ENCODE results near the gene RASAL3. TPM values are rescaled to one million over a fixed set of nuclear protein-coding genes. Genes with fewer than 3 reads are reported as not detected.

RASAL3 gene
- 1 to 10 TPM; 2.5 to 3.9 (median 2.8) TPM for total RNA-seq

DNA sequence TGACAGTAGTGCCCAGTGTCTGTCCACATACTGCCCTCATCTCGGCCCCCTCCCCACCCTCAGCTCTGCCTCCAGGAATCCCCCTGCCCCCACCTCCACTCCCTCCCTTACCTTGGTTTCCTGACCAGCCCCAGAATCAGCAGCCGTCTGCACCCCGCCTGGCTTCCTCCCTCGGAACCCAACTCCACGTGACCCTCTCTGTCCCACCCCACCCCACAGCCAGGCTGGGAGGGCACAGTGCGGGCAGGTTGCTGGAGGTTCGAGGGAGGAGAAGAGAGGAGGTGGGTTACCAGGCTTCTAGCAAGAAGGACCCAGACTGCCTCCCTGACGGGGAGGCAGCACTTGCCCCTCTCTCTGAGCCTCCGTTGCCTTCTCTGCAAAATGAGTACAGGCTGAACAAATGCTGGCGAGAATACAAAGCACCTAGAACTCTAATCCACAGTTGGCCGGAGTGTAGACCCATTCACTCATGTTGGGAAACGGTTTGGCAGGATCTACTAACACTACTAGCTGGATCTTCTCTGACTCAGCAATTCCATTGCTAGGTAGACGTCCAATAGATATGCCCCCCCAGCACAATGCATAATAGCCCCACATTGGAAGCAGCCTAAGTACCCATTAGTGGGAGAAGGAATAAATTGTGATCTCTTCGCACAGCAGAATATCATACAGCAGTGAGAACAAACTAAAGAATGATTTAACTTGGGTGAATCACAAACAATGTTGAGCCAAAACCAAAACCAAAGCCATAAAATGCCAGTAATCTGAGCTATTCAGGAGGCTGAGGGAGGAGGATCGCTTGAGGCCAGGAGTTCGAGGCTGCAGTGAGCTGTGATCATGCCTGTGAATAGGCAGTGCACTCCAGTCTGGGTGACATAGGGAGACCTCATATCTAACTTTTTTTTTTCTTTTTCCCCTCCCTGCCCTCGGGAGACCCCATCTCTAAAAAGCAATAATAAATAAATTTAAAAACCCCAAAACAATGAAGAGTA, at the start of gene RASAL3:
Gene RASAL3, minus strand, starts transcription at position 151 of the 992 bp plus-strand sequence. CDS start 186 bp downstream, outside the sequence.
- peaks cover 0 to 83% (median 22%) of the 10 kb centered on the region in 4 donors for H3K27me3 ChIP-seq
- TF ChIP-seq EP300 (IDR thresholded peaks at IDR 0.05) (no peak), POLR2A (IDR thresholded peaks at IDR 0.05; ENCODE audit: low read depth) (no peak), POLR2AphosphoS5 (IDR thresholded peaks at IDR 0.05) (no peak)
- TF ChIP-seq, protein P1, sequence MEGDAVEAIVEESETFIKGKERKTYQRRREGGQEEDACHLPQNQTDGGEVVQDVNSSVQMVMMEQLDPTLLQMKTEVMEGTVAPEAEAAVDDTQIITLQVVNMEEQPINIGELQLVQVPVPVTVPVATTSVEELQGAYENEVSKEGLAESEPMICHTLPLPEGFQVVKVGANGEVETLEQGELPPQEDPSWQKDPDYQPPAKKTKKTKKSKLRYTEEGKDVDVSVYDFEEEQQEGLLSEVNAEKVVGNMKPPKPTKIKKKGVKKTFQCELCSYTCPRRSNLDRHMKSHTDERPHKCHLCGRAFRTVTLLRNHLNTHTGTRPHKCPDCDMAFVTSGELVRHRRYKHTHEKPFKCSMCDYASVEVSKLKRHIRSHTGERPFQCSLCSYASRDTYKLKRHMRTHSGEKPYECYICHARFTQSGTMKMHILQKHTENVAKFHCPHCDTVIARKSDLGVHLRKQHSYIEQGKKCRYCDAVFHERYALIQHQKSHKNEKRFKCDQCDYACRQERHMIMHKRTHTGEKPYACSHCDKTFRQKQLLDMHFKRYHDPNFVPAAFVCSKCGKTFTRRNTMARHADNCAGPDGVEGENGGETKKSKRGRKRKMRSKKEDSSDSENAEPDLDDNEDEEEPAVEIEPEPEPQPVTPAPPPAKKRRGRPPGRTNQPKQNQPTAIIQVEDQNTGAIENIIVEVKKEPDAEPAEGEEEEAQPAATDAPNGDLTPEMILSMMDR (IDR thresholded peaks at IDR 0.05), result no peak
- no peaks in the 10 kb centered on the region for H3K9me3 ChIP-seq
- H3K4me3 ChIP-seq, result peak within 1 kb of the TSS; percentile 39 to 56 (median 43)
- no peaks in the 10 kb centered on the region for H3K36me3 ChIP-seq
- peak within 1 kb of the TSS in 3 of 4 donors; percentile 39 to 47 (median 40) for H3K27ac ChIP-seq (replicated peaks in 1 of 4)
- intact Hi-C loops (cut with DNase I), result no loop called here
- DNase-seq (ENCODE audit: extremely low spot score), result no peak
- WGBS, result 28% methylated on average over 16 of the region's 17 CpGs
- peaks cover 5 to 11% (median 7%) of the 10 kb centered on the region in 4 donors for H3K4me1 ChIP-seq

DNA sequence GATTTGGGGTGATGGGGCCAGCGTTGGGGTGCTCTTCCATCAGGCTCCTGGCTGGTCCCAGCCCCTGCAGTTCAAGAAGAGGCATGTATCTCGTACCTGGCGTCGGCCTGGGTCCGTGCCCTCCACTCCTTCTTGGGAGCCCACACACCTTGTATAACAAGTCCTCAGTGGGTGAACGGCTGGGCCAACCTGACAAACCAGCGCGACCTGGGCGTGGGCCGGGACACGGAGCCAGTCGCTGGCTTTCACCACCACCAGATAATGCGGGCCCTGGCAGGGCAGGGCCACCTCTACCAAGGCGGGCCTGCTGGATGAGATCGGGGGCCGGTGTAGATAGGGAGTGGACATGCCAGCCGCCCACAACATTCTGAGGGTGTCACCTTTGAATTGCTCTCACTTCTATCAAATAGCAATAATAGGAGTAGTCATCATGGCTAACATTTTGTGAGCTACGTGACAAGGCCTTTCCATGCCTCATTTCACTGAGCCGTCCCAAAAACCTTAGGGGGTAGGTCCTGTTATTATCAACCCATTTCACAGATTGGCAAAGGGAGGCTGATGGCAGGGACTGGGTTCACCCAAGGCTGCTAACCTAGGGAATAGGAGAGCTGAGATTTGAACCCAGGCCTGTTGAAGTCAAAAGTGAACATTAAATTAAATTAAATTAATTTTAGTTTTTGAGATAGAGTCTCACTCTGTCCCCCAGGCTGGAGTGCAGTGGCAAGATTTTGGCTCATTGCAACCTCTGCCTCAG, 47.5 kb upstream of the RASAL3 start:
- H3K27me3 ChIP-seq, result peaks cover 0 to 58% (median 22%) of the 10 kb centered on the region in 4 donors
- no peak overlapping the region for H3K4me3 ChIP-seq
- H3K27ac ChIP-seq (replicated peaks in 1 of 4), result no peak overlapping the region
- H3K36me3 ChIP-seq, result no peaks in the 10 kb centered on the region
- peaks cover 5 to 13% (median 8%) of the 10 kb centered on the region in 4 donors for H3K4me1 ChIP-seq
- peaks cover 0 to 8% (median 3%) of the 10 kb centered on the region in 4 donors for H3K9me3 ChIP-seq
- intact Hi-C loops (cut with DNase I), result no loop called here
- 98% methylated on average over 17 of the region's 19 CpGs for WGBS
- no peak for TF ChIP-seq POLR2AphosphoS5 (IDR thresholded peaks at IDR 0.05)
- TF ChIP-seq, protein P1 (IDR thresholded peaks at IDR 0.05), result no peak
- no peak for DNase-seq (ENCODE audit: extremely low spot score)

DNA sequence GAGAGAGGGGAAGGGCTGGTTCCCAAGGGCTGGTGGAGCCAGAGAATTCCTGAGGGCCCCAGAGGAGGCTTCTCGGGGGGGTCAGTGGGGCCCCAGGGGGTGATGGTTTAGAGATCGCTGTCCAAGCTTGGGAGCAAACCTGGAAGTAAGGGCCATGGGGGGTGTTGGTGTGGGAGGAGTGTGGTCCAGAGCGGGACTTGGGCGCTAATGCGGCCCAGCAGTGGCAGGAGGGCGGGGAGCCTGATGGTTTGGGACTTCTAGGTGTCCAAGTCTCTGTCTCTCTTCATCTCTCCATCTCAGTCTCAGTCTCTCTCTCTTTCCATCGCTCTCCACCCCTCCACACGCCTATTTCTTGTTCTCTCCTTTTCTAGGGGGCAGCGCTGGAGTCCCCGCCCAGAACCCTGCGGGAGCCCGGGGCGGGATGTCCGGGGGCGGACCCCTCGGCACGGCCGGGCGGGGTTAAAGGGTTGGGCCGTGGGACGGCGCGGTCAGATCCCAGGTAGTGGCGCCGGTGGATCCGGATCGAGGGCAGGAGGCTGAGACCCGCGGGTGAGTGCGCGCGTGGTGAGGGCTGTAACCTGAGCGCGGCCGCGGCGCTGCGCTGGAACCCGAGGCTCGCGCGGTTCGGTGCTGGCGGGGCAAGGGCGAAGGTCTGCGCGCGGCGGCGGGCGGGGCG, 43.8 kb upstream of the RASAL3 start, which contains the start of gene CYP4F22:
Gene CYP4F22, plus strand, starts transcription at position 491 of the 676 bp plus-strand sequence. CDS start 16,812 bp downstream, outside the sequence.
- Histone ChIP-seq H3K4me3 (peak within 1 kb of the TSS; percentile 13 to 37 (median 22)), H3K27ac (replicated peaks in 1 of 4) (no peak within 1 kb of the TSS), H3K27me3 (peaks cover 0 to 88% (median 23%) of the 10 kb centered on the region in 4 donors), H3K4me1 (peaks cover 5 to 13% (median 8%) of the 10 kb centered on the region in 4 donors), H3K36me3 (no peaks in the 10 kb centered on the region), H3K9me3 (peaks cover 0 to 4% (median 0%) of the 10 kb centered on the region in 4 donors)
- TF ChIP-seq EP300 (IDR thresholded peaks at IDR 0.05), result no peak
- TF ChIP-seq, protein P1 (IDR thresholded peaks at IDR 0.05), result no peak
- TF ChIP-seq POLR2A (IDR thresholded peaks at IDR 0.05; ENCODE audit: low read depth), result no peak
- no peak for TF ChIP-seq POLR2AphosphoS5 (IDR thresholded peaks at IDR 0.05)
- WGBS, result 8% methylated on average over 25 of the region's 52 CpGs
- intact Hi-C loops (cut with DNase I), result no loop called here
- DNase-seq (ENCODE audit: extremely low spot score), result no peak

Data from esophagus muscularis mucosa (tissue), 4 donors.